HG03196 (cell line): ENCODE measurements around the gene SCAMP1.

ENCODE experiments used
- ATAC-seq: cut with Tn5 transposase; IDR thresholded peaks from one replicate; pipeline ENCODE4 v1.9.1; 2021; ENCODE audit not compliant: unreplicated experiment

SCAMP1 gene

GRCh38 chr5:78490709-78491485, 130.5 kb downstream of the SCAMP1 start:
- no peak for ATAC-seq

- ATAC-seq: no peak
These were observed 131.8 kb downstream of the SCAMP1 start for GRCh38 chr5:78492224-78492623.

- ATAC-seq: no peak
These were observed 132.2 kb downstream of the SCAMP1 start for GRCh38 chr5:78492650-78493049.

GRCh38 chr5:78495800-78496199, 135.4 kb downstream of the SCAMP1 start:
- no peak for ATAC-seq

- ATAC-seq: no peak
These were observed 136.0 kb downstream of the SCAMP1 start for GRCh38 chr5:78496373-78496772.

GRCh38 chr5:78497573-78498533, 137.4 kb downstream of the SCAMP1 start:
- no peak for ATAC-seq

GRCh38 chr5:78499485-78499884, 139.1 kb downstream of the SCAMP1 start:
- ATAC-seq: no peak

GRCh38 chr5:78500028-78500427, 139.6 kb downstream of the SCAMP1 start:
- ATAC-seq: no peak

- ATAC-seq: no peak
These were observed 140.5 kb downstream of the SCAMP1 start for GRCh38 chr5:78500871-78501270.

GRCh38 chr5:78501411-78502352, 141.3 kb downstream of the SCAMP1 start:
- no peak for ATAC-seq

- no peak for ATAC-seq
These were observed 143.7 kb downstream of the SCAMP1 start for GRCh38 chr5:78503958-78504653.

GRCh38 chr5:78504704-78505677, 144.6 kb downstream of the SCAMP1 start:
- no peak for ATAC-seq

GRCh38 chr5:78505860-78506259, 145.4 kb downstream of the SCAMP1 start:
- no peak for ATAC-seq

- no peak for ATAC-seq
These were observed 146.0 kb downstream of the SCAMP1 start for GRCh38 chr5:78506261-78507024.

GRCh38 chr5:78507531-78507930, 147.1 kb downstream of the SCAMP1 start:
- ATAC-seq: no peak

- no peak for ATAC-seq
These were observed 147.9 kb downstream of the SCAMP1 start for GRCh38 chr5:78508186-78508765.

GRCh38 chr5:78509145-78509865, 148.9 kb downstream of the SCAMP1 start:
- ATAC-seq: no peak
